HG02571 (cell line): ENCODE data around the gene IFNL1.
"Not testable (repeated sequence)": the region's sequence is repeated elsewhere in the genome, so short reads cannot be mapped to it uniquely, and the experiment has no call there.

Source experiments
- ATAC-seq: cut with Tn5 transposase; IDR thresholded peaks from one replicate; pipeline ENCODE4 v1.9.1; 2021; ENCODE audit warnings: mild to moderate bottlenecking, moderate library complexity; ENCODE audit not compliant: unreplicated experiment

IFNL1 gene

GRCh38 chr19:39328046-39328705 lies 32.0 kb downstream of the IFNL1 start:
- no peak for ATAC-seq

DNA sequence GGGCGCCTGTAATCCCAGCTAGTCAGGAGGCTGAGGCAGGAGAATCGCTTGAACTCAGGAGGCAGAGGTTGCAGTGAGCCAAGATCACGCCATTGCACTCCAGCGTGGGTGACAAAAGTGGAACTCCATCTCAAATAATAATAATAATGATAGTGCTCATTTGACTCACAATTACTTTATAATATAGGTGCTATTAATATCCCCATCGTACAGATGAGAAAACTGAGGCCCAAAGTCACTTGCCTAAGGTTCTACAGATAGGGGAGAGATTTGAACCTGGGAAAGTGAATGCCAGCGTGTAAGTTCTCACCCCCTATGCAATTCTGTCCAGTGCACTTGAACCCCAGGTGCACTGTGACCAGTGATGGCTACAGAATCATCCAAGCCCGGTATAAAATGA lies 33.7 kb downstream of the IFNL1 start:
- ATAC-seq: no peak

- ATAC-seq: no peak
These were observed 36.1 kb downstream of the IFNL1 start for GRCh38 chr19:39332293-39332692.

DNA sequence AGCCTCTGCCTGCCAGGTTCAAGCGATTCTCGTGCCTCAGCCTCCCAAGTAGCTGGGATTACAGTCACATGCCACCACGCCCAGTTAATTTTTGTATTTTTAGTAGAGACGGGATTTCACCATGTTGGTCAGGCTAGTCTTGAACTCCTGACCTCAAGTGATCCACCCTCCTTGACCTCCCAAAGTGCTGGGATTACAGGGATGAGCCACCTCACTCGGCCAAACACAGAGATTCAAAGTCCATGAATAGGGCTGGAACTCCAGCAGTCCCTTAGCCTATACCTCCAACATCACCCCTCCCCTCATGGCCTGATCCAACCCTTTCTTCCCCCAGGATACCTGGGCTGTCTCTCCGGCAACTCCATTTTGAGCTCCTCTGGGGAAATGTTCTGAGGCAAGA lies 36.5 kb downstream of the IFNL1 start:
- not testable (repeated sequence) for ATAC-seq

- ATAC-seq: no peak
These were observed 37.3 kb downstream of the IFNL1 start for GRCh38 chr19:39333507-39333906.

DNA sequence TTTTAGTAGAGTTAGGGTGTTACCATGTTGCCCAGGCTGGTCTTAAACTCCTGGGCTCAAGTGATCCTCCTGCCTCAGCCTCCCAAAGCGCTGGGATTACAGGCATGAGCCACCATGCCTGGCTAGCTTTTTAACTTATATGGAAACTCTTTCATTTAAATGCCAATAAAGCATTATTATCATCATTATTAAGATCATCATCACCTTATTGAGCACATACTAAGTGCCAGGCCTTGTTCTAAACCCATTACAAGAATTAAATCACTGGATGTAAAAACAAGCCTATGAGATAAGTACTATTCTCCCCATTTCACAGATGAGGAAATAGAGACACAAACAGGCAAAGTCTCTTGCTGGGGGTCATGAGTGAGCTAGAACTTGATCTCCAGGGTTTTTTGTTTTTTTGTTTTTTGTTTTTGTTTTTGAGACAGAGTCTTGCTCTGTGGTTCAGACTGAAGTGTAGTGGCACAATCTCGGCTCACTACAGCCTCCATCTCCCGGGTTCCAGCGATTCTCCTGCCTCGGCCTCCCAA lies 38.3 kb downstream of the IFNL1 start:
- ATAC-seq: no peak

DNA sequence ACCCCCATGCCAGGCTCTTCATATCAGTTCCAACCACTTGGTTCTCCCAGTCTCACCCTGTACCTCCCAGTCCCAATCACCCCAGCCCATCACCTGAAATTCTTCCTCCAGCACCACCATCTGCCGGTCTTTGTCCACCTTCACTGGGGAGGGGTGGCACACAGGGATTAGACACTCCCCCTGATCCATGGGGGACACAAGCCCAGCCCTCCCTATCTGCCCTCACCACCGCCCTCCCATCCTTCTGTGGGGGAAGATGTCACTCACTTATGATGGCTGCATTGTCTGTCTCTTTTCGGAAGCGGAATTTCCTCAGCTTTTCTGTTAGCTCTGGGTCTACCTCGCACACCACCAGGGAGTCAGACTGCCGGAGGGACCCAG lies 39.0 kb downstream of the IFNL1 start:
- no peak for ATAC-seq

GRCh38 chr19:39336483-39336882 lies 40.3 kb downstream of the IFNL1 start:
- no peak for ATAC-seq

DNA sequence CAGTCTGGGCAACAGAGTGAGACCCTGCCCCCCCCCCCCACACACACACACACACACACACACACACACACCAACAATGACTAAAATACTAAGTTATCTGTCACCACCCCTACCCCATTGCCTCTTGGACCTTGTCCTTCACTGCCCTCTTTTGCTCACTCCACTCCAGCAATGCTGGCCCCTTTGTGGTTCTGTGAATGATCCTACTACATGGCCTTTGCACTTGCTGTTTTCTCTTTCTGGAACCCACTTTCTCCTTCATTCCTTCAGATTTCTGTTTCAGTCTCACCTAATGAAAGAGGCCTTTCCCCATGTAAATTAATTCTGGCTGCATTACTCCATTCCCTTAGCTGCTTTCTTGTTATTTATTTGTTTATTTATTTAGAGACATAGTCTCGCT lies 43.5 kb downstream of the IFNL1 start:
- no peak for ATAC-seq

GRCh38 chr19:39340156-39340555 lies 43.9 kb downstream of the IFNL1 start:
- ATAC-seq: not testable (repeated sequence)

DNA sequence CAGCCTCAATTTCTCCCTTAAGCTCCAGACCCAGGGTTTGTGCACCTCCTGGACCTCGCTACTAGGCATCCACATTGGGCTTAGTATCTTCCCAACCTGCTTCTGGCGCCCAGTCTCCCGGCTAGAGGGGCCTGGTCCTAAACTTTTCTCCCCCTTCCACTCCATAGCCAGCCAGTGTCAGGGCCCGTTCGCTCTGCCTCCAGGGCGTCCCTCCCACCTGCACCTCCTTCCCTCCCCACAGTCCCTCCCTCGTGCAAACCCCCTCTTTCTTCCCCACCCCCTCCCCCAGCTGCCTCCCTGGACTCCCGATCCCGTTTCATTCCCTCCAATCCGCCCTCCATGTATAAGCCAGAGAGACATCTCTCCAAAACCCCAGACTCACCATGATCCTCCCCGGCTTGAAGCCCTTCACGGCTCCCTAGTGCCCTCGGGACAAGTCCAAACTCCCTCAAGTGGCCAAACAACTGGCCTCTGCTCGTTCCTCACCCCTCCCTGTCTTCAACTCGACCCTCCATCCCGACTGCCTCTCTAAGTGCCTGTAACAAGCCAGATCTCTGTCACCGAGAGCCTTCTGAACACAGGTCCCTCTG lies 45.0 kb downstream of the IFNL1 start:
- ATAC-seq: no peak

DNA sequence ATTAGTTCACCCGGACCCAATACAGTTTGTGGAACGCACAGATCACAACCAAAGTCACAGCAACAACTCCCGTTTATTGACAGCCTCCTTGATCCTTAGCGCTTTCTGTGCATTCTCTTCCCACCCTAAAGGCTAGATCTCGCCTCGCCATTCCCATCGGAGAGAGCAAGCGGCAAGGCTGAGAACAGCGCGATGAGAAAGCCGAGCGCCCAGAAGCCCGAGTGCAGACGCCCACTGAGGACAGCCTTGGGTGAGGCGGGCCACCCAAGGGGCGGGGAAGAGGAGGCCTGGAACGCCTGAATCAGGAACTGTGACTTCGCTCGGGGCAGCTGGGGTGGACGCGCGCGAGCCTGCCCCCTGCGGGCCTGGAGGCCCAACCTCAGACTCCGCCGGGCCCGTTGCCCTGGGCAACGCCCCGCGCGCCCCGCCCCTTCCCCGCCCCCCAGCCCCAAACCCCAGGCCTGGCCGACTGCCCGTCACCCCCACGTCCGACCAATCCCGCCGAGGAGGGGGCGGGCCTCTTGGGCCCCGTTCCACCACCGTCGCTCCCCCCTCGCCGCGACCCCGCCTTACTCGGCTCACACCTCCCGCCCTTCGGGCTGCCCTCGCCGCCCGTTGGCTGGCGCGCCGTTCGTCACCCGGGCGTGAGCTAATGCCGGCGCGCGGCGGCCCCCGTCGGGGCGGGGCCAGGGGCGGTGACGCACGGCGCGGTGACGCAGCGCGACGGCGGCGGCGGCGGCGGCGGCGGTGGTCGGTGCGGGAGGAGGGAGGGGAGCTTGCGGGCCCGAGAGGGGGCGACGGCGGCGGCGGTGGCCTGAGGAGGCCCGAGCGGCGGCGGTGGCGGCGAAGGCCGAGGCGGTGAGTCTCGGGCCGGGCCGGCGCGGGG lies 45.8 kb downstream of the IFNL1 start, which contains the start of gene SAMD4B:
SAMD4B (plus strand) TSS at position 703 of the 886 bp plus-strand sequence. CDS start 14,473 bp downstream, outside the sequence.
- ATAC-seq: peak; percentile 84

- ATAC-seq: no peak
These were observed 46.6 kb downstream of the IFNL1 start for GRCh38 chr19:39342647-39343305.

GRCh38 chr19:39345956-39346355 lies 49.7 kb downstream of the IFNL1 start:
- ATAC-seq: no peak

GRCh38 chr19:39347332-39348164 lies 51.3 kb downstream of the IFNL1 start:
- ATAC-seq: no peak
